GM23338 (cell line): ENCODE measurements around the gene MAP1LC3C. TPM values are rescaled to one million over a fixed set of nuclear protein-coding genes. Genes with fewer than 3 reads are reported as not detected.

Experiments
- ATAC-seq: fragments of 200-7000 bp; cut with Tn5 transposase; 3 replicates; pipeline ENCODE4 v1.9.1; 2020
- DNase-seq: peaks from one replicate; pipeline ENCODE4 v3.0.0-alpha.2; 2015; ENCODE audit warnings: low spot score
- H2AFZ ChIP-seq: fragments of 200-600 bp; sonication (generic); 2 replicates; pipeline ENCODE4 v1.8.0; 2016; ENCODE audit warnings: antibody characterized with exemption, mild to moderate bottlenecking, moderate library complexity
- H3F3A ChIP-seq: fragments of 200-600 bp; sonication (generic); replicated peaks from 2 replicates; pipeline ENCODE4 v1.8.0; 2017; ENCODE audit warnings: antibody characterized with exemption, mixed run types, low read depth
- H3K27ac ChIP-seq: fragments of 200-600 bp; sonication (generic); 2 replicates; pipeline ENCODE4 v1.6.1; 2016; ENCODE audit warnings: low read depth
- H3K27me3 ChIP-seq: fragments of 200-600 bp; sonication (generic); 2 replicates; pipeline ENCODE4 v1.8.0; 2016; ENCODE audit warnings: mild to moderate bottlenecking, mixed run types, moderate library complexity; ENCODE audit not compliant: insufficient read depth
- H3K36me3 ChIP-seq: fragments of 200-600 bp; sonication (generic); 2 replicates; pipeline ENCODE4 v1.8.0; 2016; ENCODE audit warnings: mild to moderate bottlenecking; ENCODE audit not compliant: insufficient read depth
- H3K4me1 ChIP-seq: fragments of 200-600 bp; sonication (generic); 2 replicates; pipeline ENCODE4 v1.8.0; 2016; ENCODE audit warnings: mild to moderate bottlenecking, moderate library complexity; ENCODE audit not compliant: insufficient read depth
- H3K4me2 ChIP-seq: fragments of 200-600 bp; sonication (generic); 2 replicates; pipeline ENCODE4 v1.7.1; 2017; ENCODE audit warnings: mixed run types
- H3K4me3 ChIP-seq: fragments of 200-600 bp; sonication (generic); 2 replicates; pipeline ENCODE4 v1.6.1; 2016; ENCODE audit warnings: mixed run types
- H3K79me2 ChIP-seq: fragments of 200-600 bp; sonication (generic); replicated peaks from 2 replicates; pipeline ENCODE4 v1.8.0; 2017; ENCODE audit warnings: mild to moderate bottlenecking; ENCODE audit not compliant: insufficient read depth
- H3K9me2 ChIP-seq: fragments of 200-600 bp; sonication (generic); 2 replicates; pipeline ENCODE4 v1.8.0; 2017; ENCODE audit not compliant: insufficient read depth
- H4K20me1 ChIP-seq: fragments of 200-600 bp; sonication (generic); replicated peaks from 2 replicates; pipeline ENCODE4 v1.8.0; 2017; ENCODE audit warnings: mild to moderate bottlenecking; ENCODE audit not compliant: insufficient read depth
- H3K27ac Mint-ChIP-seq: 2 replicates; pipeline ENCODE4 v1.8.0; 2020; ENCODE audit warnings: inconsistent platforms, mild to moderate bottlenecking, moderate library complexity, mixed read lengths
- H3K27me3 Mint-ChIP-seq: 3 replicates; pipeline ENCODE4 v1.8.0; 2022; ENCODE audit warnings: low read depth, mild to moderate bottlenecking, moderate library complexity, mixed read lengths, inconsistent platforms; ENCODE audit not compliant: insufficient read depth, poor library complexity
- H3K36me3 Mint-ChIP-seq: 3 replicates; pipeline ENCODE4 v1.8.0; 2021; ENCODE audit warnings: low read depth, mild to moderate bottlenecking, inconsistent platforms, moderate library complexity, mixed read lengths
- H3K4me1 Mint-ChIP-seq: 3 replicates; pipeline ENCODE4 v1.8.0; 2020; ENCODE audit warnings: mild to moderate bottlenecking, inconsistent platforms, mixed read lengths
- H3K4me3 Mint-ChIP-seq: 3 replicates; pipeline ENCODE4 v1.8.0; 2021; ENCODE audit warnings: moderate library complexity, mild to moderate bottlenecking, inconsistent platforms, mixed read lengths
- H3K9me3 Mint-ChIP-seq: 3 replicates; pipeline ENCODE4 v1.8.0; 2020; ENCODE audit warnings: moderate library complexity, mild to moderate bottlenecking, inconsistent platforms, mixed read lengths
- CREB1 ChIP-seq: fragments of 250-450 bp; sonication (Bioruptor Pico); IDR thresholded peaks from 2 replicates; pipeline ENCODE4 v1.5.0; 2020; ENCODE audit warnings: low read depth, mild to moderate bottlenecking, moderate library complexity
- ETS1 ChIP-seq: IDR thresholded peaks from 2 replicates; pipeline ENCODE4 v1.6.1; 2016; ENCODE audit warnings: antibody characterized with exemption
- EZH2 ChIP-seq: fragments of 200-600 bp; sonication (generic); IDR thresholded peaks from one replicate; pipeline ENCODE4 v1.8.0; 2017; ENCODE audit warnings: antibody characterized with exemption, mild to moderate bottlenecking, low read depth; ENCODE audit not compliant: unreplicated experiment
- JUNB ChIP-seq: IDR thresholded peaks from one replicate; pipeline ENCODE4 v1.6.1; 2016; ENCODE audit warnings: antibody characterized with exemption; ENCODE audit not compliant: unreplicated experiment
- NANOG ChIP-seq: IDR thresholded peaks from 2 replicates; pipeline ENCODE4 v1.6.1; 2016; ENCODE audit warnings: antibody characterized with exemption, borderline replicate concordance
- POLR2AphosphoS5 ChIP-seq: IDR thresholded peaks from 2 replicates; pipeline ENCODE4 v1.6.1; 2016; ENCODE audit warnings: antibody characterized with exemption, low read depth
- REST ChIP-seq: IDR thresholded peaks from one replicate; pipeline ENCODE4 v1.6.1; 2018; ENCODE audit warnings: antibody characterized with exemption; ENCODE audit not compliant: unreplicated experiment
- STAT1 ChIP-seq: IDR thresholded peaks from one replicate; pipeline ENCODE4 v1.6.1; 2016; ENCODE audit warnings: antibody characterized with exemption; ENCODE audit not compliant: unreplicated experiment
- ZNF114 ChIP-seq: fragments of 250-450 bp; sonication (Bioruptor Pico); IDR thresholded peaks from 2 replicates; pipeline ENCODE4 v1.5.0; 2020; ENCODE audit warnings: mild to moderate bottlenecking, moderate library complexity
- ZNF331 ChIP-seq: fragments of 250-450 bp; sonication (Bioruptor Pico); IDR thresholded peaks from 2 replicates; pipeline ENCODE4 v1.5.0; 2020; ENCODE audit warnings: low read depth, mild to moderate bottlenecking, moderate library complexity
- polyA plus RNA-seq: library from polyadenylated mRNA; unstranded; fragments of >200 nt; fragmentation: Nextera tagmentation; extraction: Ambion mirVana; gene quantifications from 2 replicates; pipeline ENCODE4 v1.2.1, GENCODE V29; 2016
- total RNA-seq: library from RNA; depleted of rRNA; stranded (reverse); fragments of >200 nt; shearing (Covaris generic); gene quantifications from 2 replicates; pipeline ENCODE4 v1.2.3, GENCODE V29; 2014

MAP1LC3C gene
- total and polyA plus RNA-seq, 2 experiments from 2014 or later: 1.1 to 1.2 TPM

GRCh38 chr1:241963722-241964121, 35.2 kb downstream of the MAP1LC3C start:
- H3K9me3 Mint-ChIP-seq: 0 out of 3 replicates have a peak, but pooled peaks cover 2% of the 10 kb centered on the region
- H3K4me2 ChIP-seq: no peak overlapping the region
- no peak overlapping the region for H3K27ac Mint-ChIP-seq
- no peaks in the 10 kb centered on the region for H3K4me1 Mint-ChIP-seq
- no peaks in the 10 kb centered on the region for H3K27me3 ChIP-seq
- no peaks in the 10 kb centered on the region for H3F3A ChIP-seq
- no peaks in the 10 kb centered on the region for H4K20me1 ChIP-seq
- H3K36me3 Mint-ChIP-seq: no peaks in the 10 kb centered on the region
- H3K27me3 Mint-ChIP-seq: peaks cover 6% of the 10 kb centered on the region
- H3K4me1 ChIP-seq: no peaks in the 10 kb centered on the region
- TF ChIP-seq ETS1 (no peak), REST (no peak), EZH2 (no peak)
- no peak overlapping the region for H3K4me3 ChIP-seq
- H3K4me3 Mint-ChIP-seq: no peak overlapping the region
- H3K9me2 ChIP-seq: no peaks in the 10 kb centered on the region
- H3K27ac ChIP-seq: no peak overlapping the region
- no peaks in the 10 kb centered on the region for H3K79me2 ChIP-seq
- ATAC-seq (no peak), DNase-seq (no peak)
- H2AFZ ChIP-seq: 0 out of 2 replicates have a peak overlapping the region, but pooled peaks have one; percentile 43
- no peaks in the 10 kb centered on the region for H3K36me3 ChIP-seq

GRCh38 chr1:241962153-241962552, 36.7 kb downstream of the MAP1LC3C start:
- no peaks in the 10 kb centered on the region for H3K79me2 ChIP-seq
- H3F3A ChIP-seq: no peaks in the 10 kb centered on the region
- no peaks in the 10 kb centered on the region for H4K20me1 ChIP-seq
- H2AFZ ChIP-seq: no peak overlapping the region
- no peak overlapping the region for H3K27ac ChIP-seq
- no peaks in the 10 kb centered on the region for H3K27me3 ChIP-seq
- H3K9me3 Mint-ChIP-seq: 0 out of 3 replicates have a peak, but pooled peaks cover 2% of the 10 kb centered on the region
- H3K4me1 ChIP-seq: no peaks in the 10 kb centered on the region
- no peak overlapping the region for H3K27ac Mint-ChIP-seq
- no peaks in the 10 kb centered on the region for H3K36me3 Mint-ChIP-seq
- H3K4me3 ChIP-seq: no peak overlapping the region
- no peak overlapping the region for H3K4me2 ChIP-seq
- DNase-seq: no peak
- ATAC-seq: no peak
- no peaks in the 10 kb centered on the region for H3K4me1 Mint-ChIP-seq
- H3K4me3 Mint-ChIP-seq: no peak overlapping the region
- H3K9me2 ChIP-seq: no peaks in the 10 kb centered on the region; the same call in 1 of the 2 replicates
- peaks cover 6% of the 10 kb centered on the region for H3K27me3 Mint-ChIP-seq
- H3K36me3 ChIP-seq: no peaks in the 10 kb centered on the region
- TF ChIP-seq ZNF114 (CRISPR knock-in tag) (no peak), NANOG (no peak), EZH2 (no peak), JUNB (no peak), CREB1 (CRISPR knock-in tag) (no peak), REST (no peak), ETS1 (no peak), ZNF331 (CRISPR knock-in tag) (no peak), STAT1 (no peak), POLR2AphosphoS5 (no peak)
